Measurements from ENCODE around the gene SMCO3. TPM values are rescaled to one million over a fixed set of nuclear protein-coding genes. Genes with fewer than 3 reads are reported as not detected.

The SMCO3 gene
- total RNA-seq = under 1 TPM; 0.33 to 0.43 TPM

DNA sequence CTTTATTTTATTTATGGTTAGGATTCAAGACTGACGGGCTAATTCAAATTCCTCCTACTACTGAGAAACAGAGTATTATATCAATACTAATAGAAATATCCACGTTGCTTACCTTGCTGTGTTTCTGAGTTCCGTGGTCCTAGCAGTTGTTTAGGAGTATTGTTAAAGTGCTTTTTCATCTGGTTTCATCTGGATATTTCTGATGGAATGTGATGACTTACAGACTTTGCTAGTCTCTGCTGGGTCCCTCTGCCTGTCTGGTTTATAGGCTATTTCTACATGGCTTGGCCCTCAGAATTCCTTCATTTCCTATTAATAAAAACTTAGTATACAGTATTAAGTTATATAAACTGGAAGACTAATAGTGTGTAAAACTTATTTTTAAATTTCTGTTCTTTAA, at the start of gene SMCO3:
SMCO3 (minus strand) TSS at position 169 of the 400 bp plus-strand sequence. CDS start 7,502 bp downstream, outside the sequence.
- H3K4me3 ChIP-seq = no peak within 1 kb of the TSS
- no peak within 1 kb of the TSS for H3K27ac ChIP-seq
- no peaks in the 10 kb centered on the region for H3K9me3 ChIP-seq
- no peak for TF ChIP-seq CTCF (IDR thresholded peaks at IDR 0.05)
- DNase-seq (ENCODE audit: low spot score) = no peak
- no peaks in the 10 kb centered on the region for H3K36me3 ChIP-seq
- no peaks in the 10 kb centered on the region for H3K4me1 ChIP-seq
- no peaks in the 10 kb centered on the region for H3K27me3 ChIP-seq

GRCh38 chr12:14860490-14860889, 46.5 kb upstream of the SMCO3 start:
- H3K36me3 ChIP-seq = no peaks in the 10 kb centered on the region
- no peaks in the 10 kb centered on the region for H3K27me3 ChIP-seq
- no peak for TF ChIP-seq CTCF (IDR thresholded peaks at IDR 0.05)
- DNase-seq (ENCODE audit: low spot score) = no peak
- peaks cover 0 to 30% of the 10 kb centered on the region in 2 donors for H3K9me3 ChIP-seq
- no peaks in the 10 kb centered on the region for H3K4me1 ChIP-seq
- H3K4me3 ChIP-seq = no peak overlapping the region
- H3K27ac ChIP-seq = no peak overlapping the region

GRCh38 chr12:14858513-14858912, 44.5 kb upstream of the SMCO3 start:
- peaks cover 0 to 7% of the 10 kb centered on the region in 2 donors for H3K4me1 ChIP-seq
- no peaks in the 10 kb centered on the region for H3K27me3 ChIP-seq
- no peak overlapping the region for H3K27ac ChIP-seq
- peaks cover 0 to 30% of the 10 kb centered on the region in 2 donors for H3K9me3 ChIP-seq
- no peak overlapping the region for H3K4me3 ChIP-seq
- no peaks in the 10 kb centered on the region for H3K36me3 ChIP-seq
- DNase-seq (ENCODE audit: low spot score) = no peak
- TF ChIP-seq CTCF (IDR thresholded peaks at IDR 0.05) = no peak

- no peak overlapping the region for H3K27ac ChIP-seq
- peaks cover 0 to 8% of the 10 kb centered on the region in 2 donors for H3K4me1 ChIP-seq
- H3K27me3 ChIP-seq = no peaks in the 10 kb centered on the region
- H3K9me3 ChIP-seq = peaks cover 0 to 11% of the 10 kb centered on the region in 2 donors
- H3K4me3 ChIP-seq = no peak overlapping the region
- DNase-seq (ENCODE audit: low spot score) = no peak
- TF ChIP-seq CTCF (IDR thresholded peaks at IDR 0.05) = no peak
- no peaks in the 10 kb centered on the region for H3K36me3 ChIP-seq
Measured at GRCh38 chr12:14854586-14855183, 40.7 kb upstream of the SMCO3 start.

GRCh38 chr12:14853961-14854360, 40.0 kb upstream of the SMCO3 start:
- peak overlapping the region in 1 of 2 donors; percentile 13 for H3K27ac ChIP-seq
- peaks cover 0 to 4% of the 10 kb centered on the region in 2 donors for H3K9me3 ChIP-seq
- peaks cover 0 to 8% of the 10 kb centered on the region in 2 donors for H3K4me1 ChIP-seq
- H3K27me3 ChIP-seq = no peaks in the 10 kb centered on the region
- H3K4me3 ChIP-seq = no peak overlapping the region
- no peak for TF ChIP-seq CTCF (IDR thresholded peaks at IDR 0.05)
- no peaks in the 10 kb centered on the region for H3K36me3 ChIP-seq
- no peak for DNase-seq (ENCODE audit: low spot score)

- Histone ChIP-seq H3K9me3 (no peaks in the 10 kb centered on the region), H3K27me3 (no peaks in the 10 kb centered on the region), H3K4me1 (peaks cover 0 to 8% of the 10 kb centered on the region in 2 donors), H3K27ac (no peak overlapping the region), H3K36me3 (no peaks in the 10 kb centered on the region), H3K4me3 (no peak overlapping the region)
- DNase-seq (ENCODE audit: low spot score) = no peak
- TF ChIP-seq CTCF (IDR thresholded peaks at IDR 0.05) = no peak
Measured at GRCh38 chr12:14852880-14853279, 38.9 kb upstream of the SMCO3 start.

All from right atrium auricular region (tissue), 2 donors.